ENCODE data around the gene XAGE1B.
"Not testable (repeated sequence)": the region's sequence is repeated elsewhere in the genome, so short reads cannot be mapped to it uniquely, and the experiment has no call there.

Gene XAGE1B, protein sequence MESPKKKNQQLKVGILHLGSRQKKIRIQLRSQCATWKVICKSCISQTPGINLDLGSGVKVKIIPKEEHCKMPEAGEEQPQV

DNA sequence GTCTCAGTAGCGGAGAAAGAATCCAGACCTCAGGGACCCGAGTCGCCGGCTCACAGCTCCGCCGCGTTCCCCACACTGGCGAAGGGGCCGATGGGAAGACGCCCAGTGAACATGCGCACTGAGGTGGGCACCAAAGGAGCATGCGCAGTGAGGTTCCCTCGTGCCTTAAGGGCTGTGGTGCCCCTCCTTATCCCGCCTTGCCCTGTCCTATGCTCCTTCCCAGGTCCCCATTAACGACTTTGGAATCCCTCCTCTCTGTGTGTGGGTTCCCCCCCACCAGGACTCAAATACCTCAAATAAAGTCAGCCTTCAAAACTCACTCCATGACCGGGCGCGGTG, at the start of gene XAGE1B:
Gene XAGE1B, minus strand, starts transcription at position 77 of the 339 bp plus-strand sequence. CDS start 1,536 bp downstream, outside the sequence.
- not testable (repeated sequence) for DNase-seq (ENCODE audit: low spot score)

DNA sequence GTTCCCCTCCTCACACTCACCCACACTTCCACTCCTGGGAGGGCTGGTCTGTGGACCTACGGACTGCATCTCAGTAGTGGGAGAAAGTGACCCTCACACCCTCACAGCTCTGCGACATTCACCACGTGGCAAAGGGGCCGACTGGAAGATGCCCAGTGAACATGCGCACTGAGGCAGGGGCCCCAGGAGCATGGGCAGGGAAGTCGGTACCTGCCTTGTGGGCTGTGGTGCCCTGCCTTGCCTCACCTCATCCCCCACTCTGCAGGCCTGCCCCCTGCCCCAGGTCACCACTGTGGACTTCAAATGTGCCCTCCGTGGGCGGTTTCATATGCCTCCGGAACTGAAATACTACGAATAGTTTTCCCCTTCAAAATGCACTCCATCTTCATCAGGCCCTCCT, 46.2 kb upstream of the XAGE1B start:
- DNase-seq (ENCODE audit: low spot score) = no peak

DNA sequence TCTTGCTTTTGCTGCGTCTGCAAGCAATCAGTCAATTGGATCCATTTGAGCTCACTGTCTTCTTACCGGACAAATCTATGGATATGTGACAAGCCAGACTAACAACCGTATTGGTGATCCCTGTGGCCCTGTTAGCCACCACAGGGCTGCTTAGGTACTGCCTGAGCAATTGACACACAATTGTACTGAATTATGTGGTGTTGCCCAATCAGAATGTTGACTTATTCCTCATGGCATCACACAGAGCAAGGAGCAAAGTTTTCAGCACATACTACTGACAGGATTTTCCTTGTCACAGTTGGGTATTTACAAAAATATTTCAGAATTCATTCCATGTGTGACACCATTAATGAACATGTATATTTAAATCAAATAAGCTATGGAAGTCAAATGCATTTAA, 41.3 kb upstream of the XAGE1B start:
- DNase-seq (ENCODE audit: low spot score) = no peak

DNA sequence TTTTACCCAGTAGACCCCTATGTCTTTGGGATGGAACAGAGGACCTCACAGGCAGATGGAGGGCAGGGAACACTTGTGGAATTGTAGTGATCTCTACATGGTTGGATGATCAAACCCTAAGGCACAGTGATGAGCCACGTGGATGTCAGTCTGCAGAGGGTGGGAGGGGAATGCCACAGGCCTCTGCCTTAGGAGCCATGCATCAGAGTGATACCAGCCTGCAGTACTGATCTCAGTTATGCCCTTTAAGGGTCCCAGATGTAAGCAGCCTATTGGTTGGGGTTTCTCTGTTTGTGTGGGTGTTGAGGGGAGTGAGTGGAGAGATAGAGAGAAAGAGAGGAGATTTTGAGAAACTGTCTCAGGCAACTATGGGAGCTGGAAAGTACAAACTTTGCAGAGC, 39.9 kb upstream of the XAGE1B start:
- no peak for DNase-seq (ENCODE audit: low spot score)

DNA sequence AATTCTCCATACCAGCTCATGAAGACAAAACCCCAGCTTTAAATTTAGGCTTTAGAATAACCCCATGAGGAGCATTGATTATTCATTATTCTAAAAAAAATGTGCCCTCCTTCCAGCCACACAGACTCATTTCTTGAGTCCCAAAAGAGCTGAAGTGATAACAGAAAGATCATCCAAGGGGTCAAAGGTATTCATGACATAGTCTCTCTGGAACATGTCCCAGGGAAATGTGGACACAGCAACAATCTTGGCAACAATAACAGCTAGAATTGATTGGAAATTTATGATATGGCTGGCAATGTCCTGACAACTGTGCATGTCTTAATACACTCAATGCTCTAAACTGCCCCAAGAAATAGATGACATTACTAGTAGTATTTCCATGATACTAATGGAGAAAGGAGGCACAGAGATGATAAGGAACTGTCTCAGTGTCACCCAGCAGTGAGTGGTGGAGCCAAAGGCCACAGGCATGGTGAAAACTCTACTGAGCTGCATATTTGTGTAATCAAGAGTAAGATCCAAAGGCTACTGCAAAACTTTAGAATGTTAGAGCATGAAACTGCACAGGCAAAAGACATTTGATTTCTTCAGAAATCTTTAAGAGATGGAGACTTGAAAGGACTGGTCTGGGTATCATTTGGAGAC, 37.3 kb upstream of the XAGE1B start:
- no peak for DNase-seq (ENCODE audit: low spot score)

DNA sequence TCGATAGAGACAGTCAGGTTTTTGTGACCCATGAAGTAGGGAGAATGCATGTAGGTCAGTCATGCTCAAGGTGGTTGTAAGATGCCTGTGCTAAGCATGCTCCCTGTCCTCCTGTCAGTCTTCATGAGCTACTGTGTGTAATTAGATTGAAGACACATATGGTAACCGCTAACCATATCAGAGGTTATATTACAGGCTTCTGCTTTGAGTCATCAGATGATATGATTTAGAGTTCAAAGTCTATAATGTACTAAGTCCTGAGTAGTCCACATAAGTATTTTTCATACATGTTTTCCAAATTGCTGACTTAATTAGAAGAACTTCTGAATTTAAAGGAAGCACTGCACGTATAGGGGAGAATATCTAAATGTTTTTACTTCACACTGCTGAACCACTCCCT, 31.9 kb upstream of the XAGE1B start:
- DNase-seq (ENCODE audit: low spot score) = not testable (repeated sequence)

DNA sequence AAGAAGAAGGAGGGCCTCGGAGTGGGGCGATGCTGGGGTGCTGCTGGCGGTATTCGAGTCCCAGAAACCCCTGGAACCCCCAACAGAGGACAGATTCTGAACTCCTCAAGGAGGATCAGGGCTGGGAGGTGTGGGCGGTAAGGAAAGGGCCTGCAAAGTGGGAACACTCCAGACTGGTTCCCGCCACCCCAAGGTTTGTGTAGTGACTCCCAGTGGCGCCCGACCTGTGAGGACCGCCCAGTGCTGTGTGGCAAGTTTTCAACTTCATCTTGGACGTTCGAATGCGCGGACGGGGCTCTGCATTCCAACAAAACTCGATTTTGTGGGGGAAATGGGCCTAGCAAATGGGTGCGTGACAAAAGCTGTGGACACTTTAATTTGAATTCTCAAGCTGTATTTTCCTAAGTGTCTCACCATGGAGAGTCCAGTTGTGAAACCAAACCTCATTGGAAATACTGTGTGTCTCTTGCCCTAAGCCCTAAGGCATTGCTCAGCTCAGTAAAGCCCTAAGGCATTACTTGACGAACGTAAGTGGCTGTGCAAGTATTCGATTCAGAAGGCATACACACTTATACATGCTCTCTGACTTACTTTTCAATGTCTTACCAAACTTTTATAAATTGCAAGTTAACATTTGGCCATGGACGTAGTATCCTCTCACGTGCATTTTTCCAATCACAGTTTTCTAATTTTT, 27.4 kb upstream of the XAGE1B start:
- DNase-seq (ENCODE audit: low spot score) = no peak

DNA sequence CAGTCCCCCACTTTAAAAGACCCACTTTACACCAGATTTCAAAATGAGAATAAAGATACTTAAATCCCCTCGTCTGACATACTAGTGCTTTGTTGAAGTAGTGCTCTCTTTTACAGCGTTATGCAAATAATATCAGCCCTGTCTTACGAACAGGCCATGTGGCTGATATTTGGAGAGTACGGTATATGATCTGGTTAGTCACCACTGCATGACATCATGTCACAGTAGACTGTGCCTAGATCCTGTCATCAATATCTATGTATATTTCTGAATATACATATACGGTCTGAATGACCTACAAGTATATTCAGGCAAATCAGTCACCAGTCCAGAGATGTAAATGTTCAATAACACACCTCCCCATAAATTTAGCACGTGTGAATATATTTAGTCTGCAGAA, 25.4 kb upstream of the XAGE1B start:
- DNase-seq (ENCODE audit: low spot score) = no peak

DNA sequence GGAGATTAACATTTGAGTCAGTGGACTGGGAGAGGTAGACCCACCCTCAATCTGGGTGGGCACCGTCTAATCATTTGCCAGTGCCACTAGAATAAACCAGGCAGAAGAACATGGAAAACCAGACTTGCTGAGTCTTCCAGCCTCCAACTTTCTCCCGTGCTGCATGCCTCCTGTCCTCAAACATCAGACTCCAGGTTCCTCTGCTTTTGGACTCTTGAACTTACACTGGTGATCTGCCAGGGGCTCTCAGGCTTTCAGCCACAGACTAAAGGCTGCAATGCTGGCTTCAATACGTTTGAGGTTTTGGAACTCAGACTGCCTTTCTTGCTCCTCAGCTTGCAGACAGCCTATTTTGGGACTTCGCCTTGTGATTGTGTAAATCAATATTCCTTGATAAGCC, 24.2 kb upstream of the XAGE1B start:
- not testable (repeated sequence) for DNase-seq (ENCODE audit: low spot score)

DNA sequence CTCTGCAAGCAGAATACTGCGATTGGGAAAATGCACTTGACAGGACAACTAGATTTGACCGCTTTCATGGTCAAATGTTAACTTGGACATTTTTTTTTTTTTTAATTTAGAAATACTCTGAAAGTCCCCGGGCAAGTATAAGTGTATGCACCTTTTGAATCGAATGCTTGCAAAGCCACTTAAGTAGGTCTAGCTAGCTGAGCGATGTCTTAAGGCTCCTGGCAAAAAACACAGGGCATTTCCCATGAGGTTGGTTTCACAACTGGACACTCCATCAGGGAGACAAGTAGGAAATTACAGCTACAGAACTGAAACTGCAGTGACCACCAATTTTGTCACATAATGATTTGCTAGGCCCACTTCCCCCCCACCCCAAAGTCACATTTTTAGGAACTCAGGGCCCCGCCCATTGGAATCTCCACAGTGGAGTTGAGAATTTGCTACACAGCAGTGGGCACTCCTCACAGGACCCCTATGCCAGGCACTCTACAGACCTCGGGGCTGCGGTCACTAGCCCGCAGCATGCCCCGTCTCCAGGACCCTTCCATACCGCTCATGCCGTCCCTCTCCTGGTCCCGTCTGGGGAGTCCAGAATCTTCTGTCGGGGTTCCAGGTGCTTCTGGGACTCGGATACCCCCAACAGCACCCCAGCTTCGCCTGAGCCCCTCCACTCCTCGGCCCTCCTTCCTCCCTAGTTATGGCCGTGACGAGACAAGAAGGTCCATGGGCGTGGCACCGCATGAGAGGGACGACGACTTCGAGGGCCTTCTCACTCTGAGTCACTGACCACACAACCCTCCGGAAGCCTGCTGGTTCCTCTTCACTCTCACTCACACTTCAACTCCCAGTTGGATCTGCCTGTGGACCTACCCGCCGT, 515 bp downstream of the XAGE1B start:
- not testable (repeated sequence) for DNase-seq (ENCODE audit: low spot score)

DNA sequence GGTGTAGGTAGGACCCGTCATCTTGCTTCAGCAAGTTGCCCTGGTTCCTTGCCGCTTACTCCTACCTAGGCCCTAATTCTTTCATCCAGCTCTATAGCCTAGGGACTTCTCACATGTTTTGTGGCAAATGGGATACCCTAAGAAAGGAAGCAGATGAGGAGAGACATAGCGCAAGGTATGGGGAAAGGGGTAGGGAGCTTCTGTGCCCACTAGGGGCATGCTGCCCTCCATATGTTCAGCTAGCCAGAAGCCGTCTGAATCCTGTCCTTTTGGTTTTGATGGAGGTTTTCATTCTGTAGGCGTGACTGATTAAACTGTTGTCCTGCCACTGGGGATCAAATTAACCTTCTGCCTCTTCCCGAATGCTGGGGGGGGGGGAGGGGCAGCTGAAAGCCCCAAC, 5.7 kb downstream of the XAGE1B start:
- not testable (repeated sequence) for DNase-seq (ENCODE audit: low spot score)

DNA sequence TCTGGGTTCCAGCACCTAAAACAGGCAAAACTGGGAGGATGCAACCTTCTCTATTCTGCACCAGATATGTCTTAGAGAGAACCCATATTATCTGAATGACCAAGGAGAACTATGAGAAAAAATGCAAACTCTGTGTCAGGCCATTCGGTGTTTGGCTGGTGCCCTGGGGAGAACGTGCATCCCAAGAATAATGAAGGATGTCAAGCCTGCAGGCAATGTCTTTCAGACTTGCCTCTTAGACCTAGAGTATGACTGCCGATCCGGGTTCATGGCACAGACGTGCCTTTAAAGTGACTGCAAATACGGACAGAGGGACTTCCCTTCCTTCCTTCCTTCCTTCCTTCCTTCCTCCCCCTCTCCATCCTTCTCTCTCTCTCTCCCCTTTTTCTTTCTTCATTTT, 6.9 kb downstream of the XAGE1B start:
- DNase-seq (ENCODE audit: low spot score) = no peak

DNA sequence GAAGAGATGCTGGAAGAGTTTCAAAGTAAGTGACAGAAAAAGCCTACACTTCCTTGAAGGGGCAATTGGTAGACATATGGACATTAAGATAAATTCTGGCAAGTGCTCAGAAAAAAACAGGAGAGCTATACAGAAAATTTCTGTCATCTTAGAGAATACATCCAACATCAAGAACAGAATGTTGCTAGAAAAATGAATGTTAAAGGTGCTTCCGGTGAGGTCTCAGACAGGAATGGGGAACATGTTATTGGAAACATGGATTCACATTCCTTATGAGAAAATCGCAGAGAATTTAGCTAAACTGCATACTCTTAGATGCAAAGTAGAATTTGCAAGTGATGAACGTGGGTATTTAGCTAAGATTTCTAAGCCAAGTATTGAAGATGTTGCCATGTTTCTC, 9.5 kb downstream of the XAGE1B start:
- no peak for DNase-seq (ENCODE audit: low spot score)

DNA sequence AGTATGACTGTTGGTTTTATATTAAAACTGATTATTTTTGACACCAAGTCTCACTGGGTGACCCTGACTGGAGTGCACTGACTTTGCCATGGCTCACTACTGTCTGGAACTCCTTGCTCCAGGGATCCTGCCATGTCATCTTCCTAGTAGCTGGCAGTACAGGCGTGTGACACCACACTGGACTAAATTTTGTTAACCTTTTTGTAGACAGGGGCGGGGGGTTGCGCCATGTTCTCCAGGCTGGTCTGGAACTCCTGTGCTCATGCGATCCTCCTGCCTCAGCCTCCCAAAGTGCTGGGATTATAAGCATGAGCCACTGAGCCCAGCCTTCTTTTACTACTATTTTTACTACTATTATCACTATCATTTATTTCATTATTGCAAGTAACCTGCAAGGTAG, 12.3 kb downstream of the XAGE1B start:
- DNase-seq (ENCODE audit: low spot score) = no peak

DNA sequence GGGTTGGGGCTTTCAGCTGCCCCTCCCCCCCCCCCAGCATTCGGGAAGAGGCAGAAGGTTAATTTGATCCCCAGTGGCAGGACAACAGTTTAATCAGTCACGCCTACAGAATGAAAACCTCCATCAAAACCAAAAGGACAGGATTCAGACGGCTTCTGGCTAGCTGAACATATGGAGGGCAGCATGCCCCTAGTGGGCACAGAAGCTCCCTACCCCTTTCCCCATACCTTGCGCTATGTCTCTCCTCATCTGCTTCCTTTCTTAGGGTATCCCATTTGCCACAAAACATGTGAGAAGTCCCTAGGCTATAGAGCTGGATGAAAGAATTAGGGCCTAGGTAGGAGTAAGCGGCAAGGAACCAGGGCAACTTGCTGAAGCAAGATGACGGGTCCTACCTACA, 15.5 kb downstream of the XAGE1B start:
- not testable (repeated sequence) for DNase-seq (ENCODE audit: low spot score)

DNA sequence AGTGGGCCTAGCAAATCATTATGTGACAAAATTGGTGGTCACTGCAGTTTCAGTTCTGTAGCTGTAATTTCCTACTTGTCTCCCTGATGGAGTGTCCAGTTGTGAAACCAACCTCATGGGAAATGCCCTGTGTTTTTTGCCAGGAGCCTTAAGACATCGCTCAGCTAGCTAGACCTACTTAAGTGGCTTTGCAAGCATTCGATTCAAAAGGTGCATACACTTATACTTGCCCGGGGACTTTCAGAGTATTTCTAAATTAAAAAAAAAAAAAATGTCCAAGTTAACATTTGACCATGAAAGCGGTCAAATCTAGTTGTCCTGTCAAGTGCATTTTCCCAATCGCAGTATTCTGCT, 20.5 kb downstream of the XAGE1B start:
- DNase-seq (ENCODE audit: low spot score) = not testable (repeated sequence)

DNA sequence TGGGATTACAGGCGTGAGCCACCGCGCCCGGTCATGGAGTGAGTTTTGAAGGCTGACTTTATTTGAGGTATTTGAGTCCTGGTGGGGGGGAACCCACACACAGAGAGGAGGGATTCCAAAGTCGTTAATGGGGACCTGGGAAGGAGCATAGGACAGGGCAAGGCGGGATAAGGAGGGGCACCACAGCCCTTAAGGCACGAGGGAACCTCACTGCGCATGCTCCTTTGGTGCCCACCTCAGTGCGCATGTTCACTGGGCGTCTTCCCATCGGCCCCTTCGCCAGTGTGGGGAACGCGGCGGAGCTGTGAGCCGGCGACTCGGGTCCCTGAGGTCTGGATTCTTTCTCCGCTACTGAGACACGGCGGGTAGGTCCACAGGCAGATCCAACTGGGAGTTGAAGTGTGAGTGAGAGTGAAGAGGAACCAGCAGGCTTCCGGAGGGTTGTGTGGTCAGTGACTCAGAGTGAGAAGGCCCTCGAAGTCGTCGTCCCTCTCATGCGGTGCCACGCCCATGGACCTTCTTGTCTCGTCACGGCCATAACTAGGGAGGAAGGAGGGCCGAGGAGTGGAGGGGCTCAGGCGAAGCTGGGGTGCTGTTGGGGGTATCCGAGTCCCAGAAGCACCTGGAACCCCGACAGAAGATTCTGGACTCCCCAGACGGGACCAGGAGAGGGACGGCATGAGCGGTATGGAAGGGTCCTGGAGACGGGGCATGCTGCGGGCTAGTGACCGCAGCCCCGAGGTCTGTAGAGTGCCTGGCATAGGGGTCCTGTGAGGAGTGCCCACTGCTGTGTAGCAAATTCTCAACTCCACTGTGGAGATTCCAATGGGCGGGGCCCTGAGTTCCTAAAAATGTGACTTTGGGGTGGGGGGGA, 21.1 kb downstream of the XAGE1B start, which contains the start of gene XAGE1A:
Gene XAGE1A, plus strand, starts transcription at position 264 of the 874 bp plus-strand sequence. CDS start 1,554 bp downstream, outside the sequence.
- DNase-seq (ENCODE audit: low spot score) = not testable (repeated sequence)

DNA sequence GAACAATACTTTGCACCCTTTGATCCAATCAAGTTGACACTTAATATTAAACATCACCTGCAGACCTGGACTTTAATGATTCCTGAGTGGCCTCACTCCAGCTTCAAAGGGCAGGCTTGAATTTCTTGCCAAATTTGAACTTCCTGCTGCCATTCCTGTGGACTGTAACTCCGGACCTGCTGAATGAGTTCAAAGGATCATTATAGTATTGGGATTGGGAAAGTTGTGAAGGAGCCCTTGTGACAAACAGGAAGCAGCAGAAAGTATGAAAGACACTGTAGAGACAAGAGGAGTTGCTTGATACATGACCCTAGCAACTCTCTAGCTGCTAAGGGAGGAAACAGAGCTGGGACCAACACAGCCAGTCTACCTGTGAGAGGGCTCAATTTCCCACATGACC, 45.6 kb downstream of the XAGE1B start:
- DNase-seq (ENCODE audit: low spot score) = not testable (repeated sequence)
